ENCODE results near the gene C16orf54. TPM values are rescaled to one million over a fixed set of nuclear protein-coding genes. Genes with fewer than 3 reads are reported as not detected.
"Not testable (repeated sequence)": the region's sequence is repeated elsewhere in the genome, so short reads cannot be mapped to it uniquely, and the experiment has no call there.

C16orf54 gene
- total RNA-seq, 1 experiment from 2014 or later = 0.15 TPM

GRCh38 chr16:29790183-29790948 lies 44.6 kb upstream of the C16orf54 start, which contains the start of gene KIF22 (continued):
- TF ChIP-seq CTCF (IDR thresholded peaks at IDR 0.05 in 2 of 3, conservative IDR thresholded peaks at IDR 0.05 in 1 of 3; ENCODE audit: borderline replicate concordance in 1 of 3, insufficient read depth in 1 of 3, low read depth in 2 of 3, low read length in 2 of 3) = peak; percentile 13 to 66 (median 62); a peak in 5 of 6 replicates
- TF ChIP-seq ELF1 (IDR thresholded peaks at IDR 0.05; ENCODE audit: borderline replicate concordance, low read depth) = no peak
- TF ChIP-seq POLR2AphosphoS5 (IDR thresholded peaks at IDR 0.05; ENCODE audit: low read depth, low read length) = peak; percentile 80
- no peak for TF ChIP-seq ATF3 (IDR thresholded peaks at IDR 0.05)
- peak; percentile 90 for TF ChIP-seq YY1 (IDR thresholded peaks at IDR 0.05; ENCODE audit: extremely low read depth, insufficient replicate concordance, low read depth, low read length)
- TF ChIP-seq MAX (IDR thresholded peaks at IDR 0.05) = peak; percentile 88
- TF ChIP-seq SIN3A (IDR thresholded peaks at IDR 0.05; ENCODE audit: low read depth) = peak; percentile 89
- peak; percentile 91 for TF ChIP-seq SP1 (IDR thresholded peaks at IDR 0.05; ENCODE audit: low read depth)

- Histone ChIP-seq H4K20me1 (ENCODE audit: insufficient read depth) (no peaks in the 10 kb centered on the region), H3K36me3 (ENCODE audit: control insufficient read depth in 1 of 2, insufficient read depth in 2 of 2, low read length in 2 of 2) (peaks cover 0 to 8% of the 10 kb centered on the region in 2 experiments; a peak in 1 of 4 replicates), H3K4me1 (ENCODE audit: control insufficient read depth in 1 of 2, insufficient read depth in 2 of 2, low read length in 2 of 2) (peaks cover 13 to 21% of the 10 kb centered on the region in 2 experiments), H3K27me3 (ENCODE audit: insufficient read depth, low read length) (no peaks in the 10 kb centered on the region), H3K9me2 (ENCODE audit: insufficient read depth) (no peaks in the 10 kb centered on the region), H2AFZ (ENCODE audit: low read depth, low read length, poor library complexity, severe bottlenecking) (no peak overlapping the region), H3K4me2 (ENCODE audit: low read length) (peak overlapping the region; percentile 91), H3K79me2 (ENCODE audit: insufficient read depth, low read length) (peaks cover 42% of the 10 kb centered on the region), H3K27ac (ENCODE audit: low read depth, low read length) (peak overlapping the region; percentile 80), H3K4me3 (replicated peaks in 1 of 2; ENCODE audit: low read depth in 1 of 2, low read length in 2 of 2) (peak overlapping the region; percentile 90 to 99), H3K9ac (ENCODE audit: low read length) (peak overlapping the region; percentile 99), H3K9me3 (ENCODE audit: control insufficient read depth in 1 of 2, insufficient read depth in 1 of 2, low read depth in 1 of 2, low read length in 2 of 2) (no peaks in the 10 kb centered on the region)
- intact Hi-C loops (cut with micrococcal nuclease) = loop anchor here (2.0 kb wide), 1 partner anchor 15 kb away; no protein-coding TSS in a partner anchor
- TF ChIP-seq CEBPB (IDR thresholded peaks at IDR 0.05; ENCODE audit: low read depth) (no peak), MAX (IDR thresholded peaks at IDR 0.05) (no peak)
- POLR2A ChIA-PET = interaction anchor here (0.6 to 2.1 kb wide), 10 partner anchors 9 to 28 kb away, joined by 3 to 10 read pairs (median 4); partner anchors contain the start of gene PAGR1
- DNase-seq (ENCODE audit: low read depth, low spot score) (no peak), ATAC-seq (peak; percentile 39)
- RAD21 ChIA-PET (ENCODE audit: low non-redundant PET in 1 of 2, low total read pairs in 2 of 2, uncharacterized antibody in 2 of 2, unreplicated experiment in 2 of 2) = interaction anchor here (1.3 to 1.6 kb wide), 2 partner anchors 14 to 89 kb away, joined by 3 read pairs; no protein-coding TSS in a partner anchor
- CTCF ChIA-PET = interaction anchor here (0.5 to 1.6 kb wide), 10 partner anchors 10 to 89 kb away, joined by 3 to 14 read pairs (median 4); no protein-coding TSS in a partner anchor
- BruUV-seq (replicated peaks) = no TSS peak
These were observed 44.0 kb upstream of the C16orf54 start for GRCh38 chr16:29789775-29790182.

- BruUV-seq (replicated peaks); CTCF ChIA-PET; H3K9me3 ChIP-seq (ENCODE audit: control insufficient read depth in 1 of 2, insufficient read depth in 1 of 2, low read depth in 1 of 2, low read length in 2 of 2); H3K27ac ChIP-seq (ENCODE audit: low read depth, low read length); H3K9me2 ChIP-seq (ENCODE audit: insufficient read depth); ATAC-seq; H2AFZ ChIP-seq (ENCODE audit: low read depth, low read length, poor library complexity, severe bottlenecking); H3K4me2 ChIP-seq (ENCODE audit: low read length); H4K20me1 ChIP-seq (ENCODE audit: insufficient read depth); RAD21 ChIA-PET (ENCODE audit: low non-redundant PET in 1 of 2, low total read pairs in 2 of 2, uncharacterized antibody in 2 of 2, unreplicated experiment in 2 of 2); DNase-seq (ENCODE audit: low read depth, low spot score); H3K4me3 ChIP-seq (replicated peaks in 1 of 2; ENCODE audit: low read depth in 1 of 2, low read length in 2 of 2); H3K27me3 ChIP-seq (ENCODE audit: insufficient read depth, low read length); H3K36me3 ChIP-seq (ENCODE audit: control insufficient read depth in 1 of 2, insufficient read depth in 2 of 2, low read length in 2 of 2); POLR2A ChIA-PET; H3K9ac ChIP-seq (ENCODE audit: low read length); intact Hi-C loops (cut with micrococcal nuclease): not testable (repeated sequence)
- Histone ChIP-seq H3K79me2 (ENCODE audit: insufficient read depth, low read length) (peaks cover 16% of the 10 kb centered on the region), H3K4me1 (ENCODE audit: control insufficient read depth in 1 of 2, insufficient read depth in 2 of 2, low read length in 2 of 2) (peaks cover 8 to 24% of the 10 kb centered on the region in 2 experiments)
These were observed 41.4 kb upstream of the C16orf54 start for GRCh38 chr16:29787155-29787554.
